Gastrocnemius medialis (tissue), 4 donors: ENCODE data around the gene FHOD3. TPM values are rescaled to one million over a fixed set of nuclear protein-coding genes. Genes with fewer than 3 reads are reported as not detected.
A peak's percentile ranks its signal among the peaks of the same experiment; 100 is the strongest.

Source experiments
- ATAC-seq, 2 donors: fragments of 150-250 bp; one replicate each; pipeline ENCODE4 v1.9.1; 2016
- DNase-seq, 2 donors: peaks; one replicate each; pipeline ENCODE4 v3.0.0-alpha.2; 2019
- H3K27ac ChIP-seq, 4 donors: fragments of 200-600 bp; sonication (generic); 1 replicate in 1 of 4; 2 replicates in 3 of 4; pipeline ENCODE4 v1.5.1; 2016 to 2018; ENCODE audit warnings: mild to moderate bottlenecking in 2 of 4, moderate library complexity in 1 of 4
- H3K27me3 ChIP-seq, 3 donors: fragments of 200-600 bp; sonication (generic) in 2 of 3; 1 replicate in 1 of 3; 2 replicates in 2 of 3; pipeline versions ENCODE4 v1.5.1 to v1.6.0; 2016 to 2019; ENCODE audit warnings: mild to moderate bottlenecking in 1 of 3, moderate library complexity in 1 of 3
- H3K36me3 ChIP-seq, 2 donors: fragments of 200-600 bp; sonication (generic) in 1 of 2; one replicate each; pipeline ENCODE4 v1.5.1; 2017 to 2018
- H3K4me1 ChIP-seq, 2 donors: fragments of 200-600 bp; sonication (generic) in 1 of 2; one replicate each; pipeline ENCODE4 v1.5.1; 2016 to 2017; ENCODE audit warnings: mild to moderate bottlenecking in 2 of 2
- H3K4me3 ChIP-seq, 4 donors: fragments of 200-600 bp; sonication (generic) in 3 of 4; 1 replicate in 1 of 4; 2 replicates in 3 of 4; pipeline ENCODE4 v1.5.1; 2016 to 2019; ENCODE audit warnings: mild to moderate bottlenecking in 2 of 4
- H3K9me3 ChIP-seq, 3 donors: fragments of 200-600 bp; sonication (generic) in 2 of 3; 1 replicate in 1 of 3; 2 replicates in 2 of 3; pipeline ENCODE4 v1.5.1; 2016 to 2019
- POLR2A ChIP-seq, 2 donors: fragments of 450-650 bp; IDR thresholded peaks; one replicate each; pipeline ENCODE4 v1.6.1; 2017; ENCODE audit warnings: antibody characterized with exemption in 2 of 2, mild to moderate bottlenecking in 2 of 2, moderate library complexity in 2 of 2
- in situ Hi-C, 4 donors: fragments of 200-750 bp; cut with MboI; loops; one replicate each; pipeline versions ENCODE4 v1.15.0 to v1.8.0; 2017; ENCODE audit warnings: low sequenced_read_pairs in 4 of 4
- intact Hi-C: fragments of 100-400 bp; cut with DNase I; formaldehyde crosslinking; loops from one replicate; pipeline ENCODE4 v1.15.1; 2023; ENCODE audit warnings: low total_unique reads
- total RNA-seq, 4 donors: library from RNA; depleted of rRNA; stranded (reverse); fragments of >200 nt; gene quantifications; one replicate each; pipeline versions ENCODE4 v1.1.0 to v1.2.3, GENCODE V29; 2016
- TF ChIP-seq, protein P1 (sequence below), 5 experiments: fragments of 450-650 bp in 3 of 5; fragments of 200-600 bp in 2 of 5; sonication (generic) in 2 of 5; IDR thresholded peaks in 4 of 5; conservative IDR thresholded peaks in 1 of 5; 1 replicate in 4 of 5; 2 replicates in 1 of 5; pipeline ENCODE4 v1.5.1; 2016 to 2019; ENCODE audit warnings: antibody characterized with exemption in 5 of 5, mild to moderate bottlenecking in 3 of 5, moderate library complexity in 3 of 5

FHOD3 gene
- total RNA-seq, 4 donors from 2014 or later, result 10.0 to 32.5 (median 17.0) TPM

DNA sequence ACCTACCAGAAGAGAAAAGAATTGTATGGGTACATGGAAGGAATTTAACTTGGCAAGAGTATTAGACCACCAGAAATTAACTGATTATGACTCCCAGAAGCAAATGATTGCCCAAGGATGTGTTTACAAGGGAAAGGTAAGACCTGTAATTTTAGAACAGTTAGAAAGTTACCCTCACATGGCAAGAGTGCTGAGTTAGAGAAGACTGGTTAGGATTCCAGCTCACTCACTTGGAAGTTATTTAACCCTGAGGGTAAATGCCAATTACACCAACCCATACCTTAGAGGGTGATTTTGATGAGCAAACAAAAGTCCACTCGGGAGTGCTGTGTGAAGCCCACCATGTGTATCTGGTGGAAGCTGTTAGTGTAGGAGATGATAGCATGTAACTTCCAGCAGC lies 361.1 kb downstream of the FHOD3 start:
- Histone ChIP-seq H3K27ac (no peak overlapping the region), H3K36me3 (no peaks in the 10 kb centered on the region), H3K4me3 (no peak overlapping the region), H3K4me1 (peaks cover 4 to 11% of the 10 kb centered on the region in 2 donors), H3K27me3 (no peaks in the 10 kb centered on the region), H3K9me3 (no peaks in the 10 kb centered on the region)
- in situ Hi-C loops (no loop called here), intact Hi-C loops (no loop called here)
- DNase-seq, result no peak
- no peak for ATAC-seq
- no peak for TF ChIP-seq POLR2A (IDR thresholded peaks at IDR 0.05)
- TF ChIP-seq, protein P1, sequence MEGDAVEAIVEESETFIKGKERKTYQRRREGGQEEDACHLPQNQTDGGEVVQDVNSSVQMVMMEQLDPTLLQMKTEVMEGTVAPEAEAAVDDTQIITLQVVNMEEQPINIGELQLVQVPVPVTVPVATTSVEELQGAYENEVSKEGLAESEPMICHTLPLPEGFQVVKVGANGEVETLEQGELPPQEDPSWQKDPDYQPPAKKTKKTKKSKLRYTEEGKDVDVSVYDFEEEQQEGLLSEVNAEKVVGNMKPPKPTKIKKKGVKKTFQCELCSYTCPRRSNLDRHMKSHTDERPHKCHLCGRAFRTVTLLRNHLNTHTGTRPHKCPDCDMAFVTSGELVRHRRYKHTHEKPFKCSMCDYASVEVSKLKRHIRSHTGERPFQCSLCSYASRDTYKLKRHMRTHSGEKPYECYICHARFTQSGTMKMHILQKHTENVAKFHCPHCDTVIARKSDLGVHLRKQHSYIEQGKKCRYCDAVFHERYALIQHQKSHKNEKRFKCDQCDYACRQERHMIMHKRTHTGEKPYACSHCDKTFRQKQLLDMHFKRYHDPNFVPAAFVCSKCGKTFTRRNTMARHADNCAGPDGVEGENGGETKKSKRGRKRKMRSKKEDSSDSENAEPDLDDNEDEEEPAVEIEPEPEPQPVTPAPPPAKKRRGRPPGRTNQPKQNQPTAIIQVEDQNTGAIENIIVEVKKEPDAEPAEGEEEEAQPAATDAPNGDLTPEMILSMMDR (IDR thresholded peaks at IDR 0.05 in 4 of 5, conservative IDR thresholded peaks at IDR 0.05 in 1 of 5), result no peak

DNA sequence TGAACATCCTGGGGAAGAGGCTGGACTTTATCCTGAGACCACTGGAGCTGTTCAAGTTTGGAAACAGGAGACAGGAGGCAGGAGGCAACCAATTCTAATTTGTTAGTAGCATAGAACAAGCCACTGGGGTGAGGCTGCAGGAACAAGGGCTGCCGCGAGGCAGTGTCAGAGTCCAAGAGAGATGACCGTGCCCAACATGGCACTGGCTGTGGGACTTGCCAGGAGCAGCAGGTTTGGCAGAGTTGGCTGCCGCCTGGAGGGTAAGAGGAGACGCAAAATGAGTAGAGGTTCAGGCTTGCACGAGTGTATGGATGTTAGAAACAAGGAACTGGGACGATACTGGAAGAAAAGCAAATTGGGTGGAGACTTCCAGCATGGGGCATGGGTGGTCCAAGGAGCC lies 362.8 kb downstream of the FHOD3 start:
- TF ChIP-seq, protein P1 (IDR thresholded peaks at IDR 0.05 in 4 of 5, conservative IDR thresholded peaks at IDR 0.05 in 1 of 5), result no peak
- TF ChIP-seq POLR2A (IDR thresholded peaks at IDR 0.05), result no peak
- Histone ChIP-seq H3K27me3 (no peaks in the 10 kb centered on the region), H3K4me3 (no peak overlapping the region), H3K4me1 (peaks cover 6 to 16% of the 10 kb centered on the region in 2 donors), H3K27ac (peak overlapping the region; percentile 21 to 67 (median 56)), H3K9me3 (no peaks in the 10 kb centered on the region), H3K36me3 (no peaks in the 10 kb centered on the region)
- ATAC-seq (peak; percentile 70 to 93), DNase-seq (peak; percentile 48 to 82)
- intact Hi-C loops (loop anchor here (10.0 kb wide), 1 partner anchor 356 kb away; no protein-coding TSS in a partner anchor), in situ Hi-C loops (no loop called here)

DNA sequence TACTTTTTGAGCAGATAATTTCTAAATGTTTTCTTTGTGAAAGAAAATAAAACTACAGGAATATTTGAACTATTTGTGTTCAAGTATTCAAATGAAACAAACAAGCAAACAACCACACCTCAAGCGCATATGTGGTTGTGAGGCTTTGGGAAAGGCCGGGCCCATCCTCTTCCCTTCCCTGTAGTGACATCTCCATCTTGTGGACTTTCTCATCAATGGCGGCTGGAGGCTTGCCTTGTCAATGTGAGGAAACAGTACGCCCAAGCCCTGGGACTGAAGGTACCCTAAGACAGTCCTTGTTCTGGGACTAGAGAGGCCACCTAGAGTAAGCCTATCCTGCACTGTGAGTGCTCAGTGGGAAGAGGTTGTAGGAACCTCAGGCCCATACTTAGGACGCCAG lies 364.5 kb downstream of the FHOD3 start:
- DNase-seq, result no peak
- intact Hi-C loops (loop anchor here (10.0 kb wide), 1 partner anchor 357 kb away; no protein-coding TSS in a partner anchor), in situ Hi-C loops (no loop called here)
- H3K27ac ChIP-seq, result peak overlapping the region in 1 of 4 donors; percentile 7
- H3K36me3 ChIP-seq, result no peaks in the 10 kb centered on the region
- H3K9me3 ChIP-seq, result no peaks in the 10 kb centered on the region
- no peaks in the 10 kb centered on the region for H3K27me3 ChIP-seq
- ATAC-seq, result no peak
- peaks cover 9 to 16% of the 10 kb centered on the region in 2 donors for H3K4me1 ChIP-seq
- H3K4me3 ChIP-seq, result no peak overlapping the region
- no peak for TF ChIP-seq POLR2A (IDR thresholded peaks at IDR 0.05)
- TF ChIP-seq, protein P1 (IDR thresholded peaks at IDR 0.05 in 4 of 5, conservative IDR thresholded peaks at IDR 0.05 in 1 of 5), result no peak

DNA sequence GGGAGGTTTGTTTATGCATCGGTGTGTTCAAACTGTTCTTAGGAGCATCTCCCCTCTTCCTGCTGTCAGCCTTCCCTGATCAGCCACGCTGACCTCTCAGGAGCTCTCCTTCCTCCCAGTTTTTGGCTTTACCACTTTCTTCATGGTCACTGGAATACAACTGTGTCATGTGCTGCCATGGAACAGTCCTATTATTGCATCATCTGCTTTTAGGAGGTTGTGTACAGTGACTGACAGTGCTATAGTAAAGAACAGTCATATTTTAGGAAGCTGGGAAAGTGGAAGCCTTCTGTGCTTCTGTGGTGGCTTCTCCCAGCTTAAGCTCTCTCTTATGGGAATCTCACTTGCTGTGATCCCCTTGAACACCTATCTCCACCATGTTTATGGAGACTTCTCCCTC lies 365.8 kb downstream of the FHOD3 start:
- in situ Hi-C loops (no loop called here), intact Hi-C loops (loop anchor here (10.0 kb wide), 1 partner anchor 359 kb away; no protein-coding TSS in a partner anchor)
- TF ChIP-seq POLR2A (IDR thresholded peaks at IDR 0.05), result no peak
- no peaks in the 10 kb centered on the region for H3K9me3 ChIP-seq
- H3K27ac ChIP-seq, result peak overlapping the region in 3 of 4 donors; percentile 34 to 57 (median 36)
- H3K4me3 ChIP-seq, result no peak overlapping the region
- no peak for DNase-seq
- no peaks in the 10 kb centered on the region for H3K36me3 ChIP-seq
- peak; percentile 19 to 59 for ATAC-seq
- peaks cover 9 to 16% of the 10 kb centered on the region in 2 donors for H3K4me1 ChIP-seq
- no peaks in the 10 kb centered on the region for H3K27me3 ChIP-seq

DNA sequence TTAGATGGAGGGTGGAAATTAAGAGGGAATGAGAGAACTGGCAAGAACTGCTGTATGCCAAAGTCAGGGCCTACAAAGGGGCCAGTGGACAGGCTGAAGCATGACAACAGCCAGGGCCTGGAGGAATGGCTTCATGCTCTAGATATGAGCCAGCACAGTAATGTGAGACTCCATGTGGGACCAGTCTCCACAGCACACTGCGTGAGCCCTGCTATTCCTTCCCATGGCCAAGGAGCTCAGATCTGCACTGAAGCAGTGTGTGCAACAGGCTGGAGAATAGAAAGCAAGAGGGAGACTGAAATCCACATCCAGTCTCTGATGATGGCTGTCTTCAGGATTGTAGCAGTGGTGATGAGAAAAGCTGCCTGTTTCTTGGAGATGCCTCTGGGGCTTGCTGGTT lies 368.4 kb downstream of the FHOD3 start:
- Histone ChIP-seq H3K4me3 (no peak overlapping the region), H3K36me3 (no peaks in the 10 kb centered on the region), H3K27ac (peak overlapping the region; percentile 29 to 57 (median 52)), H3K4me1 (peaks cover 9 to 17% of the 10 kb centered on the region in 2 donors), H3K9me3 (no peaks in the 10 kb centered on the region), H3K27me3 (no peaks in the 10 kb centered on the region)
- intact Hi-C loops, result loop anchor here (10.0 kb wide), 1 partner anchor 361 kb away; no protein-coding TSS in a partner anchor
- DNase-seq (peak in 1 of 2 donors; percentile 39), ATAC-seq (peak; percentile 49 to 69)
- in situ Hi-C loops, result no loop called here
- TF ChIP-seq, protein P1 (IDR thresholded peaks at IDR 0.05 in 4 of 5, conservative IDR thresholded peaks at IDR 0.05 in 1 of 5), result no peak
- no peak for TF ChIP-seq POLR2A (IDR thresholded peaks at IDR 0.05)
